SK-N-SH (cell line): Measurements from ENCODE around the gene TBC1D16. TPM values are rescaled to one million over a fixed set of nuclear protein-coding genes. Genes with fewer than 3 reads are reported as not detected.

Experiments
- CTCF ChIA-PET: fragments of 300-600, 350-600 bp; formaldehyde crosslinking; extraction: SDS; loops from one replicate; lab custom pipeline; 2021; lab: Yijun Ruan, JAX
- POLR2A ChIA-PET: fragments of 350-600 bp; sonication (Branson Sonifier 250); formaldehyde crosslinking; extraction: SDS; loops from one replicate; lab custom pipeline; 2020; ENCODE audit warnings: antibody characterized with exemption, inconsistent platforms; lab: Yijun Ruan, JAX
- DNase-seq: peaks from one replicate; pipeline ENCODE4 v3.0.0; 2012
- H2AFZ ChIP-seq: fragments of 200-600 bp; sonication (generic); 2 replicates; pipeline ENCODE4 v1.8.1; 2016; ENCODE audit warnings: antibody characterized with exemption, mild to moderate bottlenecking, low read depth
- H3F3A ChIP-seq: fragments of 200-600 bp; sonication (generic); replicated peaks from 2 replicates; pipeline ENCODE3; 2016; ENCODE audit warnings: antibody characterized with exemption, mild to moderate bottlenecking; ENCODE audit not compliant: insufficient read depth
- H3K27ac ChIP-seq, 2 experiments: fragments of 200-500 bp in 1 of 2; fragments of 200-600 bp in 1 of 2; sonication (Bioruptor generic) in 1 of 2; sonication (generic), shearing (Covaris generic) in 1 of 2; 2 replicates each; pipeline versions ENCODE4 v1.5.1 to v1.6.1; 2014 to 2016; ENCODE audit warnings: low read depth in 2 of 2, inconsistent platforms in 1 of 2, low read length in 1 of 2, mild to moderate bottlenecking in 1 of 2, mixed read lengths in 1 of 2
- H3K27me3 ChIP-seq: fragments of 200-600 bp; sonication (generic), shearing (Covaris generic); 2 replicates; pipeline ENCODE4 v1.6.1; 2016; ENCODE audit warnings: mixed run types; ENCODE audit not compliant: insufficient read depth
- H3K36me3 ChIP-seq, 2 experiments: fragments of 200-500 bp in 1 of 2; fragments of 200-600 bp in 1 of 2; sonication (Bioruptor generic) in 1 of 2; sonication (generic) in 1 of 2; replicated peaks in 1 of 2; 2 replicates each; pipeline versions ENCODE3 to v1.5.1; 2014 to 2016; ENCODE audit warnings: low read length in 1 of 2, mild to moderate bottlenecking in 1 of 2; ENCODE audit not compliant: insufficient read depth in 2 of 2, control insufficient read depth in 1 of 2
- H3K4me1 ChIP-seq, 2 experiments: fragments of 200-500 bp in 1 of 2; fragments of 200-600 bp in 1 of 2; sonication (Bioruptor generic) in 1 of 2; sonication (generic), shearing (Covaris generic) in 1 of 2; 2 replicates each; pipeline versions ENCODE4 v1.5.1 to v1.6.1; 2014 to 2016; ENCODE audit warnings: low read depth in 1 of 2, low read length in 1 of 2, mixed run types in 1 of 2; ENCODE audit not compliant: insufficient read depth in 2 of 2, control insufficient read depth in 1 of 2
- H3K4me2 ChIP-seq: fragments of 200-600 bp; sonication (generic), shearing (Covaris generic); 2 replicates; pipeline ENCODE4 v1.6.1; 2017; ENCODE audit warnings: mixed run types
- H3K4me3 ChIP-seq, 2 experiments: fragments of 200-500 bp in 1 of 2; fragments of 200-600 bp in 1 of 2; sonication (Bioruptor generic) in 1 of 2; sonication (generic), shearing (Covaris generic) in 1 of 2; 2 replicates each; pipeline versions ENCODE4 v1.5.1 to v1.8.1; 2014 to 2016; ENCODE audit warnings: low read depth in 2 of 2, inconsistent platforms in 1 of 2, low read length in 1 of 2, mild to moderate bottlenecking in 1 of 2, mixed read lengths in 1 of 2, moderate library complexity in 1 of 2
- H3K79me2 ChIP-seq: fragments of 200-600 bp; sonication (generic); 2 replicates; pipeline ENCODE4 v1.8.1; 2017; ENCODE audit warnings: mild to moderate bottlenecking; ENCODE audit not compliant: insufficient read depth
- H3K9ac ChIP-seq: fragments of 200-600 bp; sonication (generic); 2 replicates; pipeline ENCODE4 v1.6.1; 2017; ENCODE audit warnings: mixed run types
- H3K9me2 ChIP-seq: fragments of 200-600 bp; sonication (generic); 2 replicates; pipeline ENCODE4 v1.6.1; 2017; ENCODE audit warnings: mixed run types
- H3K9me3 ChIP-seq: fragments of 200-600 bp; sonication (generic); 2 replicates; pipeline ENCODE4 v1.6.1; 2017; ENCODE audit warnings: mixed run types, mild to moderate bottlenecking, moderate library complexity
- H4K20me1 ChIP-seq: fragments of 200-600 bp; sonication (generic); 2 replicates; pipeline ENCODE4 v1.6.1; 2017; ENCODE audit warnings: mild to moderate bottlenecking, mixed run types; ENCODE audit not compliant: insufficient read depth
- CTCF ChIP-seq: fragments of 200-600 bp; sonication (generic); IDR thresholded peaks from 2 replicates; pipeline ENCODE4 v1.6.1; 2017; ENCODE audit warnings: antibody characterized with exemption, mild to moderate bottlenecking, moderate library complexity
- EP300 ChIP-seq, 2 experiments: IDR thresholded peaks; 2 replicates each; pipeline versions ENCODE4 v1.4.0 to v1.6.1; 2012; ENCODE audit warnings: borderline replicate concordance in 1 of 2, low read depth in 1 of 2, low read length in 1 of 2
- EZH2phosphoT487 ChIP-seq: fragments of 200-600 bp; sonication (generic); IDR thresholded peaks from 2 replicates; pipeline ENCODE4 v1.6.1; 2017; ENCODE audit warnings: low read depth, mixed run types, mild to moderate bottlenecking, antibody characterized with exemption, moderate library complexity, borderline replicate concordance
- FOXJ3 ChIP-seq: sonication (generic); formaldehyde crosslinking; IDR thresholded peaks from 2 replicates; pipeline ENCODE4 v1.5.1; 2020; ENCODE audit warnings: mild to moderate bottlenecking, missing genetic modification reagents
- FOXM1 ChIP-seq: IDR thresholded peaks from 2 replicates; pipeline ENCODE4 v1.4.0; 2012; ENCODE audit warnings: low read depth, mild to moderate bottlenecking
- GABPA ChIP-seq: IDR thresholded peaks from 2 replicates; pipeline ENCODE4 v1.4.0; 2012; ENCODE audit warnings: low read depth, mild to moderate bottlenecking
- MEF2A ChIP-seq: IDR thresholded peaks from 2 replicates; pipeline ENCODE4 v1.4.0; 2012; ENCODE audit warnings: low read depth, borderline replicate concordance
- MXI1 ChIP-seq: IDR thresholded peaks from 2 replicates; pipeline ENCODE4 v1.6.1; 2012; ENCODE audit warnings: mild to moderate bottlenecking, low read depth, low read length, improper control_type of control experiment
- NRF1 ChIP-seq: IDR thresholded peaks from 2 replicates; pipeline ENCODE4 v1.6.1; 2012; ENCODE audit warnings: low read depth, mild to moderate bottlenecking, low read length
- PBX3 ChIP-seq: IDR thresholded peaks from 2 replicates; pipeline ENCODE4; 2012
- POLR2AphosphoS5 ChIP-seq: IDR thresholded peaks from 2 replicates; pipeline ENCODE4 v1.6.1; 2012; ENCODE audit warnings: low read depth, low read length
- RCOR1 ChIP-seq: fragments of 150-350 bp; IDR thresholded peaks from 2 replicates; pipeline ENCODE4 v1.6.1; 2017; ENCODE audit warnings: antibody characterized with exemption, low read length
- REST ChIP-seq: IDR thresholded peaks from 2 replicates; pipeline ENCODE4 v1.6.1; 2012; ENCODE audit warnings: mild to moderate bottlenecking, low read depth, low read length, moderate library complexity
- TAF1 ChIP-seq: IDR thresholded peaks from 2 replicates; pipeline ENCODE4 v1.6.1; 2012; ENCODE audit warnings: low read depth, mild to moderate bottlenecking, low read length, moderate library complexity, borderline replicate concordance
- USF2 ChIP-seq: fragments of 150-350 bp; IDR thresholded peaks from 2 replicates; pipeline ENCODE4 v1.6.1; 2017; ENCODE audit warnings: antibody characterized with exemption, low read length, low read depth, borderline replicate concordance
- YY1 ChIP-seq: IDR thresholded peaks from 2 replicates; pipeline ENCODE4 v1.4.0; 2012; ENCODE audit warnings: low read depth, mild to moderate bottlenecking
- ZBTB33 ChIP-seq: IDR thresholded peaks from 2 replicates; pipeline ENCODE4 v1.4.0; 2012; ENCODE audit warnings: low read depth, borderline replicate concordance
- WGBS: methylation state at CpG from one replicate; pipeline ENCODE4 v1.1.6; 2017; ENCODE audit warnings: low lambda C conversion rate; 5-methylcytosine and 5-hydroxymethylcytosine counted together
- polyA plus RNA-seq, 3 experiments: library from polyadenylated mRNA; depleted of rRNA; stranded (reverse); fragments of >200 nt; gene quantifications; 2 replicates each; pipeline ENCODE4 v1.2.3, GENCODE V29; 2012

Gene TBC1D16
- polyA plus RNA-seq, 1 of the 3 experiments (the other 2 are of a cell fraction) = 14.5 TPM

GRCh38 chr17:80008383-80008840 lies 27.3 kb downstream of the TBC1D16 start (continued):
- TF ChIP-seq POLR2AphosphoS5 (no peak), NRF1 (no peak), FOXJ3 (CRISPR knock-in tag) (no peak), FOXM1 (no peak), GABPA (no peak), REST (no peak), EZH2phosphoT487 (no peak), PBX3 (no peak), EP300 (IDR thresholded peaks at IDR 0.05; ENCODE audit: borderline replicate concordance in 1 of 2, low read depth in 1 of 2, low read length in 1 of 2) (no peak), YY1 (no peak), TAF1 (no peak), MXI1 (no peak), MEF2A (no peak)

- Histone ChIP-seq H3K9me3 (no peaks in the 10 kb centered on the region), H3K27me3 (no peaks in the 10 kb centered on the region), H3F3A (no peaks in the 10 kb centered on the region), H3K4me1 (peaks cover 0 to 5% of the 10 kb centered on the region in 2 experiments; a peak in 1 of 4 replicates), H3K27ac (no peak overlapping the region), H3K36me3 (peaks cover 4 to 18% of the 10 kb centered on the region in 2 experiments), H3K9me2 (no peaks in the 10 kb centered on the region), H3K79me2 (peaks cover 11% of the 10 kb centered on the region; the same call in 1 of the 2 replicates), H3K9ac (no peak overlapping the region), H4K20me1 (peaks cover 35% of the 10 kb centered on the region), H3K4me3 (no peak overlapping the region), H3K4me2 (no peak overlapping the region), H2AFZ (no peak overlapping the region)
- no peak for DNase-seq
- WGBS = 67% methylated on average over 10 of the region's 10 CpGs
- no peak for TF ChIP-seq USF2
- no peak for TF ChIP-seq MEF2A
- TF ChIP-seq ZBTB33 = no peak
- TF ChIP-seq RCOR1 = no peak
- TF ChIP-seq FOXM1 = no peak
- TF ChIP-seq EP300 (IDR thresholded peaks at IDR 0.05; ENCODE audit: borderline replicate concordance in 1 of 2, low read depth in 1 of 2, low read length in 1 of 2) = no peak
- TF ChIP-seq CTCF = no peak
- no peak for TF ChIP-seq PBX3
- no peak for TF ChIP-seq MXI1
- CTCF ChIA-PET = interaction anchor here (0.6 to 12.1 kb wide), 59 partner anchors 10 to 974 kb away, joined by 3 to 209 read pairs (median 4); partner anchors contain the start of genes CBX2, CBX4, GAA and TBC1D16
- POLR2A ChIA-PET = interaction anchor here (1.0 kb wide), 1 partner anchor 21 kb away, joined by 4 read pairs; no protein-coding TSS in a partner anchor
Observed at GRCh38 chr17:80007939-80008338, 27.7 kb downstream of the TBC1D16 start.
